NCI-H446 (cell line): ENCODE results near the gene ATXN7L1.
A peak's percentile ranks its signal among the peaks of the same experiment; 100 is the strongest.
"Not testable (repeated sequence)": the region's sequence is repeated elsewhere in the genome, so short reads cannot be mapped to it uniquely, and the experiment has no call there.

Source experiments
- DNase-seq, 2 experiments: peaks; one replicate each; lab custom pipeline; 2025; lab: John Stamatoyannopoulos, UW

The ATXN7L1 gene

GRCh38 chr7:105743351-105744090 lies 132.9 kb downstream of the ATXN7L1 start:
- DNase-seq = no peak

GRCh38 chr7:105742787-105743186 lies 133.6 kb downstream of the ATXN7L1 start:
- no peak for DNase-seq

GRCh38 chr7:105741982-105742381 lies 134.4 kb downstream of the ATXN7L1 start:
- no peak for DNase-seq

GRCh38 chr7:105738133-105738532 lies 138.3 kb downstream of the ATXN7L1 start:
- no peak for DNase-seq

- peak in 1 of 2 experiments; percentile 41 for DNase-seq
Measured at GRCh38 chr7:105734233-105734632, 142.2 kb downstream of the ATXN7L1 start.

GRCh38 chr7:105731042-105731441 lies 145.4 kb downstream of the ATXN7L1 start:
- DNase-seq = no peak

- DNase-seq = no peak
Measured at GRCh38 chr7:105728028-105728427, 148.4 kb downstream of the ATXN7L1 start.

- DNase-seq = no peak
Measured at GRCh38 chr7:105724688-105725087, 151.7 kb downstream of the ATXN7L1 start.

- peak; percentile 64 to 77 for DNase-seq
Measured at GRCh38 chr7:105723572-105723971, 152.8 kb downstream of the ATXN7L1 start.

GRCh38 chr7:105721571-105722104 lies 154.8 kb downstream of the ATXN7L1 start:
- no peak for DNase-seq

- no peak for DNase-seq
Measured at GRCh38 chr7:105719919-105720318, 156.5 kb downstream of the ATXN7L1 start.

GRCh38 chr7:105719395-105719794 lies 157.0 kb downstream of the ATXN7L1 start:
- no peak for DNase-seq

- DNase-seq = no peak
Measured at GRCh38 chr7:105718511-105718925, 157.9 kb downstream of the ATXN7L1 start.

- DNase-seq = no peak
Measured at GRCh38 chr7:105715528-105715927, 160.9 kb downstream of the ATXN7L1 start.

GRCh38 chr7:105713488-105714465 lies 162.6 kb downstream of the ATXN7L1 start:
- DNase-seq = no peak

GRCh38 chr7:105712877-105713276 lies 163.5 kb downstream of the ATXN7L1 start:
- no peak for DNase-seq

- no peak for DNase-seq
Measured at GRCh38 chr7:105711726-105712402, 164.5 kb downstream of the ATXN7L1 start.

- DNase-seq = not testable (repeated sequence)
Measured at GRCh38 chr7:105710720-105711119, 165.7 kb downstream of the ATXN7L1 start.

- no peak for DNase-seq
Measured at GRCh38 chr7:105708763-105709080, 167.7 kb downstream of the ATXN7L1 start.

GRCh38 chr7:105707967-105708762 lies 168.2 kb downstream of the ATXN7L1 start:
- DNase-seq = no peak

GRCh38 chr7:105707381-105707780 lies 169.0 kb downstream of the ATXN7L1 start:
- DNase-seq = no peak
